ENCODE data around the gene NPTXR. TPM values are rescaled to one million over a fixed set of nuclear protein-coding genes. Genes with fewer than 3 reads are reported as not detected.

The NPTXR gene
- total RNA-seq, 1 donor from 2014 or later = 0.62 TPM

DNA sequence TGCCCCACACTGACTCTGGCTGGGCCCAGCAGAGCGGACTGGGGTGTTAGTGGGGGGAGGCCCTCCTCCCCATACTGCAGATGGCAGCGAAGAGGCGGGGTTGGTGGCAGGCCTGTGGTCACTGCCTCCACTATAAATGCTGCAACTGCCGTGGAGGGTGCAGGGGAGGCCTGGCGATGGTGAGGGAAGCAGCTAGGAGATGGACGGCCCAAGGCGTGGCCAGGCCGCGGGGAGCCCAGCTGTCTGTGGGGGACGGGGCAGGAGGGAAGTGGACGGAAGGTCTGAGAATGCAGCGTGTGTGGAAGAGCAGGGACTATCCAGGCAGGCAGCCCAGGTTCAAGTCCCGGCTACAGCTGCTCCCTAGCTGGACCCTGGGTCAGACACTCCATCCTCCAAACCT, 68.2 kb downstream of the NPTXR start:
- TF ChIP-seq, protein P1, sequence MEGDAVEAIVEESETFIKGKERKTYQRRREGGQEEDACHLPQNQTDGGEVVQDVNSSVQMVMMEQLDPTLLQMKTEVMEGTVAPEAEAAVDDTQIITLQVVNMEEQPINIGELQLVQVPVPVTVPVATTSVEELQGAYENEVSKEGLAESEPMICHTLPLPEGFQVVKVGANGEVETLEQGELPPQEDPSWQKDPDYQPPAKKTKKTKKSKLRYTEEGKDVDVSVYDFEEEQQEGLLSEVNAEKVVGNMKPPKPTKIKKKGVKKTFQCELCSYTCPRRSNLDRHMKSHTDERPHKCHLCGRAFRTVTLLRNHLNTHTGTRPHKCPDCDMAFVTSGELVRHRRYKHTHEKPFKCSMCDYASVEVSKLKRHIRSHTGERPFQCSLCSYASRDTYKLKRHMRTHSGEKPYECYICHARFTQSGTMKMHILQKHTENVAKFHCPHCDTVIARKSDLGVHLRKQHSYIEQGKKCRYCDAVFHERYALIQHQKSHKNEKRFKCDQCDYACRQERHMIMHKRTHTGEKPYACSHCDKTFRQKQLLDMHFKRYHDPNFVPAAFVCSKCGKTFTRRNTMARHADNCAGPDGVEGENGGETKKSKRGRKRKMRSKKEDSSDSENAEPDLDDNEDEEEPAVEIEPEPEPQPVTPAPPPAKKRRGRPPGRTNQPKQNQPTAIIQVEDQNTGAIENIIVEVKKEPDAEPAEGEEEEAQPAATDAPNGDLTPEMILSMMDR (IDR thresholded peaks at IDR 0.05; ENCODE audit: unreplicated experiment) = no peak
- DNase-seq (ENCODE audit: low spot score) = no peak
- Mint-ChIP-seq H3K27me3 (ENCODE audit: unreplicated experiment) (peaks cover 8% of the 10 kb centered on the region), H3K9me3 (ENCODE audit: unreplicated experiment) (no peaks in the 10 kb centered on the region), H3K27ac (ENCODE audit: unreplicated experiment) (no peak overlapping the region), H3K4me1 (ENCODE audit: unreplicated experiment) (peaks cover 14% of the 10 kb centered on the region), H3K36me3 (ENCODE audit: low read depth, unreplicated experiment) (peaks cover 18% of the 10 kb centered on the region), H3K4me3 (ENCODE audit: unreplicated experiment) (no peak overlapping the region)

GRCh38 chr22:38774496-38775166, 69.2 kb downstream of the NPTXR start:
- Mint-ChIP-seq H3K9me3 (ENCODE audit: unreplicated experiment) (no peaks in the 10 kb centered on the region), H3K27ac (ENCODE audit: unreplicated experiment) (no peak overlapping the region), H3K4me1 (ENCODE audit: unreplicated experiment) (peaks cover 14% of the 10 kb centered on the region), H3K36me3 (ENCODE audit: low read depth, unreplicated experiment) (peaks cover 11% of the 10 kb centered on the region), H3K27me3 (ENCODE audit: unreplicated experiment) (peaks cover 4% of the 10 kb centered on the region), H3K4me3 (ENCODE audit: unreplicated experiment) (no peak overlapping the region)
- TF ChIP-seq, protein P1 (IDR thresholded peaks at IDR 0.05; ENCODE audit: unreplicated experiment) = no peak
- no peak for DNase-seq (ENCODE audit: low spot score)

DNA sequence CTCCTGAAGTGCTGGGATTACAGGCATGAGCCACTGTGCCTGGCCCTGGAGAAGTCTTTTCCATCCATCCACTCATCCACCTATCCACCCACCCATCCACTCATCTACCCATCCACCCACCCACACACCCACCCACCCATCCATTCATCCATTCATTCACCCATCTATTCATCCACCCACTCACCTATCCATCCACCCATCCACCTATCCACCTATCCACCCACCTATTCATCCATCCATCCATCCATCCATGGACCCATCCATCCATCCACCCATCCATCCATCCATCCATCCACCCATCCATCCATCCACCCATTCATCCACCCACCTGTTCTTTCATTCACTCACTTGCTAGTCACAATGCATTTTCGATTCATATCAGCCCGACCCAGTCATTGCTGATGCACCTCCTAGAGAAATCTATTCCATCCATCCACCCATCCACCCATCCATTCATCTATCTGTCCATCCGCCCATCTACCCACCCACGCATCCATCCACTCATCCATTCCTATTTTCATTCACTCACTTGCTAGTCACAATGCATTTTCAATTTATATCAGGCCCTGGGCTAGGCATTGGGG, 70.4 kb downstream of the NPTXR start:
- H3K4me1 Mint-ChIP-seq (ENCODE audit: unreplicated experiment) = peaks cover 17% of the 10 kb centered on the region
- H3K36me3 Mint-ChIP-seq (ENCODE audit: low read depth, unreplicated experiment) = peaks cover 7% of the 10 kb centered on the region
- H3K9me3 Mint-ChIP-seq (ENCODE audit: unreplicated experiment) = no peaks in the 10 kb centered on the region
- TF ChIP-seq, protein P1 (IDR thresholded peaks at IDR 0.05; ENCODE audit: unreplicated experiment) = no peak
- H3K4me3 Mint-ChIP-seq (ENCODE audit: unreplicated experiment) = no peak overlapping the region
- H3K27ac Mint-ChIP-seq (ENCODE audit: unreplicated experiment) = no peak overlapping the region
- H3K27me3 Mint-ChIP-seq (ENCODE audit: unreplicated experiment) = peaks cover 4% of the 10 kb centered on the region
- DNase-seq (ENCODE audit: low spot score) = no peak

- peaks cover 3% of the 10 kb centered on the region for H3K36me3 Mint-ChIP-seq (ENCODE audit: low read depth, unreplicated experiment)
- no peak overlapping the region for H3K27ac Mint-ChIP-seq (ENCODE audit: unreplicated experiment)
- no peak for DNase-seq (ENCODE audit: low spot score)
- H3K9me3 Mint-ChIP-seq (ENCODE audit: unreplicated experiment) = no peaks in the 10 kb centered on the region
- peaks cover 17% of the 10 kb centered on the region for H3K4me1 Mint-ChIP-seq (ENCODE audit: unreplicated experiment)
- TF ChIP-seq, protein P1 (IDR thresholded peaks at IDR 0.05; ENCODE audit: unreplicated experiment) = no peak
- H3K27me3 Mint-ChIP-seq (ENCODE audit: unreplicated experiment) = peaks cover 8% of the 10 kb centered on the region
- no peak overlapping the region for H3K4me3 Mint-ChIP-seq (ENCODE audit: unreplicated experiment)
These were observed 71.3 kb downstream of the NPTXR start for GRCh38 chr22:38772623-38772873.

DNA sequence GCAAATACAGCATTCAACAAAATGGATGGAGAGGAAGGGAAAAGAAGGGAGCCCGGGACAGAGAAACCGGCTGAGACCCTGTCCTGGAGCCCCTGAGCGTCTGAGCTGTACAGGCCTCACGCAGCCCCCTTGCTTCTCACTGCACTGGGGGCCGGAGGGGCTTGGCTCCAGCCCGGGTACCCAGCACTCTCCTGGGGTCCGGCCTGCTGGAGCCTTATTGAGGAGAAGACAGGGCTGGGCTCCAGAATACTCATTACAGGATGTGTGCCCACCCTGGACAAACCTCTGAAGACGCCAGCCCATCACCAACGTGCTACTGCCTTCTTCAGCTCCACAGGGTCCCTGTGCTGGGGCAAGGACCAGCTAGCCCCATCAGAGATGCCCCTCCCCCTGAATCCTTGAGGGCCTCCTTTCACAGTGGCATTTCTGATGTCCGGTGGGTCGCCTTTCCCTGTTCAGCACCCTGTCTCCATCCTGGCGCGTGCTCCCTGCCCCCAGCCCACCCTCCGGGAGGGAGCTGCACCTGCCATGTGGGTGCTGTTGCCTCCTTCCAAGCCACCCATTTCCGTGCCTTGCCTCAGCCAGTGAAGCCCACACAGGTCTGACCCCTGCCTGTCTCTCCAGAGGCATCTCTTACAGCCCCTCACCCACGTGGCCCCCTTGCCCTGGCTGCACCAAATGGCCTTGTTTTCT, 73.4 kb downstream of the NPTXR start:
- no peak overlapping the region for H3K4me3 Mint-ChIP-seq (ENCODE audit: unreplicated experiment)
- TF ChIP-seq, protein P1 (IDR thresholded peaks at IDR 0.05; ENCODE audit: unreplicated experiment) = no peak
- H3K27ac Mint-ChIP-seq (ENCODE audit: unreplicated experiment) = no peak overlapping the region
- peaks cover 3% of the 10 kb centered on the region for H3K4me1 Mint-ChIP-seq (ENCODE audit: unreplicated experiment)
- no peak for DNase-seq (ENCODE audit: low spot score)
- H3K36me3 Mint-ChIP-seq (ENCODE audit: low read depth, unreplicated experiment) = peaks cover 3% of the 10 kb centered on the region
- no peaks in the 10 kb centered on the region for H3K9me3 Mint-ChIP-seq (ENCODE audit: unreplicated experiment)
- peaks cover 8% of the 10 kb centered on the region for H3K27me3 Mint-ChIP-seq (ENCODE audit: unreplicated experiment)

Data from endothelial cell (in vitro differentiated cells).